GM21825 (cell line): ENCODE measurements around the gene G6PD.
"Not testable (repeated sequence)": the region's sequence is repeated elsewhere in the genome, so short reads cannot be mapped to it uniquely, and the experiment has no call there.

ENCODE experiments used
- ATAC-seq: cut with Tn5 transposase; IDR thresholded peaks from one replicate; pipeline ENCODE4 v1.9.1; 2021; ENCODE audit warnings: mild to moderate bottlenecking, moderate library complexity; ENCODE audit not compliant: unreplicated experiment

The G6PD gene

GRCh38 chrX:154545673-154546274, 872 bp downstream of the G6PD start:
- no peak for ATAC-seq

DNA sequence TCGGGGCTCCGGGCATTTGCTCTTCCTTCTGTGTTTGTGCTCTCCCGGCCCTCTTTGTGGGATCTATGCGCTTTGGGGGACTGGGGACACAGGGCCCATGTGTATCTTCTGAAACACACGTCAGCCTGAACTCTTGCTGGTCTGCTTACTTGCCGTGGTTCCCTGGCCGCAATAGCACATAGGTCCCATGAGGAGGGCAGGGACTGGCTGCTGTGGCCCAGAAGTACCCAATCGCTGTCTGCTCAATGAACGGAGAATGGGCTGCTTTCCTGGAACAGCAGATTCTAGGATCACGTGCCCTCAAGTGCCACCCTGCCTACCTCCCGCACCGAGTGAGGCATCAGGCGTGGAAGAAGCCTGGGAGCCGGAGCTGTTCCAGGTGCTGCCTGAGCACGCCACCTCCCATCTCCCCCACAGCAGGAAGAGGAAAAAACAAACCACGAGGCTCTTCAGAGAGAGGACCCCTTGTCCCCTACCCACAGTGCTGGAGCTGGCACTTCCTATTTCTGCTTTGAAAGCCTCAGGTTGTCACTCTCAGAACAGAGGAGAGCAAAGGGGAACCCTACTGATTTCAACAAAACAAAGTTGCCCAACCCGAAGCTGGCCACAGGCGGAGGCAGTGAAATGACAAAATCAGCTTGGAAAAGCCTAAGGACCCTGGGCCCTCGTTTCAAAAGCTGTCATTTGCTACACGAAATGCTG, 3.8 kb downstream of the G6PD start:
- ATAC-seq = no peak

DNA sequence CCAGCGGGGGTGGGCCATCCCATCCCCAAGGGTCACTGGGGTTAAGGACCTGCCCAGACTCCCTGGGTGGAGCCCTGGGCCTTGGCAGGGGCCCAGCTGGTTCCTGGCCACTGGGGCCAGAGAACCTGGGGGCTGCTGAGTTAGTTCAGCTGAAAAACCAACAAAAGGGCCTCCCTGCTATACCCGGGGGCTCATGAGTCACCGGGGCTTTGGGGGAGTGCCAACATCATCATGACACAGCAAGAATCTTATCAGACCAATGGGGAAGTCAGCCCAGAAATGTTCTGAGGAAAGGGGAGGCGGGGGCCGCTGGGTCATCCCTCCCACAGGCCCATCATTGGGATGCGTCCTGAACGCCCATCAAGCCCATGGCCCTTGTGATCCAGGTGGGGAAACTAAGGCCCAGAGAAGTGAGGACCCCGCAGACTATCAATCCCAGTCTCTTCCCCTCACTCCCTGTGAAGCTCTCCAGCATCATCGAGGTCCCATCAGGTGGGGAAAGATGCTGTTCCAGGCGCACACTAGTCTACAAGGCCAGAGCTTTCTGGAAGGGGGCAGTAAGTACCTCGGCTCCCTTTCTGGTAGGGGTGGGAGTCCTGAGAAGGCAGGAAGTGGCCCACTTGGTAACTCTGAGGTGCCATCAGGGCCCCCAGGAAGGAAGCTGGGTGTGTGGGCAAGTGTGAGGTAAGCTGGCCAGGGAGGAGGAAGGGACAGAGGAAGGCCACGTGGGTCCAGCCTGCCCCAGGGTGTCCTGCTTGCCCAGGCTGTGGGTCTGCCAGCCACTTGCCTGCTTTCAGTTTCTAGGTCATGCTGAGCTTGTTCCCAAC, 4.5 kb downstream of the G6PD start:
- ATAC-seq = no peak

DNA sequence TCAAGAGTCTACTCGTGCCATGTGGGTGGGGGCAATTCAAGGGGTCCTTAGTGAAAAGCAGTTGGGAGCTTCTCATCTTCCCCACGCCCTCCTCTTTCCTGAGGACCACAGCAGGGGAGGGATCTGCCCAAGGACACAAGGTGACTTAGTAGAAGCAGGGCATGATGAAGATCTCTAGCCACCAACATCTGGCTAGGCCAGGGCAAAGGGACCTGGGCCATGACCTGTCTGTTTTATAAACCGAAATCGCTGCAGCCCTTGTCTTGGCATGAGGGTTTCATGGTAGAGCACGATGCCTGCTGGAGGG, 5.1 kb downstream of the G6PD start:
- no peak for ATAC-seq

DNA sequence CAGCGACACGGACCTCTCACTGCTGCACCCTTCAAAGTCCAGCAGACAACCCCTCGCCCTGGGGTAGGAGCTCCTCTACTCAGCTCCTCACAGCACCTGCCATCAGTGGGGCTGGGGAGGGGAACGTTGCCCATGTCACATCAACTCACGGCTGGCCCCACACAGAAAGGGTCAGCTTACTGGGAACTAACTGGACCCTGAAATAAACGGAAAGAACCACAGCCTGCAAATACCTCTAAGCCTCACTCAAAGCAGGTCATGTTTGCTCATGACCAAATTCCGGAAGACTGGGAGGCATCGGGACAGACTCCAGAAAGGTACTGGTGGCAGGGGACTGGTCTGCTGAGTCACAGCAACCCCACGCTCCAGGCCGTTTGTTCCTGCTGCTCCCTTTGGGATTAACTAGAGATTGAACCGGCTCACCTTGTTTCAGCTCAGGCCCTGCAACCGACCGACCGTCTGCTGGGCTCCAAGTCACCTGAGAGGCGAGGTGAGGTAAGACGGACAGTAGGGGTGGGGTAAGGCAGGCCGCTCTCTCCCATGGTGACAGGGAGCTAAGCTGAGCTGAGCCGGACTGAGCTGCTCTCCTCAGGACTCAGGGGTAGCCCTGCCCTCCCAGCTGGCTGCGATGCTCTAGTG, 5.6 kb downstream of the G6PD start:
- no peak for ATAC-seq

DNA sequence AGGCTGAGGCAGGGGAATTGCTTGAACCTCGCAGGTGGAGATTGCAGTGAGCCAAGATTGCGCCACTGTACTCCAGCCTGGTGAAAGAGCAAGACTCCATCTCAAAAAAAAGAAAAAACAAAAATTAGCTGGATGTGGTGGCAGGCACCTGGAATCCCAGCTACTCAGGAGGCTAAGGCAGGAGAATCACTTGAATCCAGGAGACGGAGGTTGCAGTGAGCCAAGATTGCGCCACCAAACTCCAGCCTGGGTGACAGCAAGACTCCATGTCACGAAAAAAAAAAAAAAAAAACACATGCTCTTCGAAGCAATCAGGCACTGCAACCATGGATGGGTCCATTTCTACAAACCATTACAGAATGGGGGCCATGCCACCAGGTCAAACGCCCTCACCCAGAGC, 6.3 kb downstream of the G6PD start:
- not testable (repeated sequence) for ATAC-seq

DNA sequence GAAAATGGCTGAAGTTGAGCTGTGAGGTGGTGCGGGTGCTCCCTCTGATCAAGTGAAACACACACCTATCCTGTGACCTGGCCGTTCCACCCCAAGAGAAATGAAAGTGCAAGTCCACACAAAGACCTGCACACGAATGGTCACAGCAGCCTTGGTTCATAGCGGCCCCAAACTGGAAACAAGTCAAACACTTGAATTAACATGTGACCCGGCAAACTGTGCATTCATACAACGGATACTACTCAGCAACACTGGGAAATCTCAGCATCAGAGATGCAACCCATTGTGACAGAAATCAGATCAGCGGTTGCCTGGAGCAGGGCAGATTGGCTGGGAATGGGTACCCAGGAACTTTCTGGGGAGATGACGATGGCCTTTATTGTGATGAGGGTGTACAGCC, 7.6 kb downstream of the G6PD start:
- no peak for ATAC-seq

DNA sequence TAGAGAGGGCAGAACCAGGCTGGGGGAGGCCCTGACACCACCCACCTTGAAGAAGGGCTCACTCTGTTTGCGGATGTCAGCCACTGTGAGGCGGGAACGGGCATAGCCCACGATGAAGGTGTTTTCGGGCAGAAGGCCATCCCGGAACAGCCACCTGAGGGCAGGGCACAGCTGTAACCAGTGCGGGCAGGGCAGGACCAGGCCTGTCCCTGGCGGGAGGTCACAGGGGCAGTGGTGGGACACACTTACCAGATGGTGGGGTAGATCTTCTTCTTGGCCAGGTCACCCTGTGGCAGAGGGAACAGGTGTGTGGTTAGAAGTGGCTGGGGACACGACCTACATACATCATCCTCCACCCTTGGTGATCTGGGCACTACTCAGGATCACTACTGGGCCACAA, 10.8 kb downstream of the G6PD start:
- ATAC-seq = no peak

DNA sequence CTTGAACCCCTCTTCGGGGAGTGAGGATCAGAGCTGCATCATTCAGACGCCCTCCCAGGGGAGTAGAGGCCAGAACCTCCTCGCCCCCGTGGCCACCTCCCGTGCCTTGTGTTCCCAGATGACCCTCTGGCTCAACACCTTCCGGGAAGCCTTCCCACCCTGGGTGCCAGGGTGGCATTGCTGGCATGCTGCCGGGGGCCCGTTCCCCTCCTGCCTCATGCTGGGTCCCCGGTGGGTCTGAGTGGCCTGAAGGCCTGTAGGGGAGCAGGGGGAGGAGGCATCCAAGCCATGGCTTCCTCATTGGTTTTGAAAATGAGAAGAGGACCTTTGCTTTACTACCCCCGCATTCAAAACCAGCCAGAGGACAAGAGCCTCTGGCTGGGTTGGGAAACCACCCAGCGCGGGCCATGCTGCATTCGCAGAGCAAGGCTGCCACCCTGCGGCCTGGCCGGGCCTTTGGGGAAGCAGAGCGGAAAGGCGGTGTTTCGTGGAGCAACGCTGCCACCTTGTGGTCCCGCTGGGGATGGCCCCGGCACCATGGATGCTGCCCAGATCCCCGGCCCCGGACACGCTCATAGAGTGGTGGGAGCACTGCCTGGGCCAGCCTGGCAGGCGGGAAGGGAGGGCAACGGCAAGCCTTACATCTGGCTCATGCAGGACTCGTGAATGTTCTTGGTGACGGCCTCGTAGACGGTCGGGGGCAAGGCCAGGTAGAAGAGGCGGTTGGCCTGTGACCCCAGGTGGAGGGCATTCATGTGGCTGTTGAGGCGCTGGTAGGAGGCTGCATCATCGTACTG, 11.9 kb downstream of the G6PD start:
- peak; percentile 90 for ATAC-seq

DNA sequence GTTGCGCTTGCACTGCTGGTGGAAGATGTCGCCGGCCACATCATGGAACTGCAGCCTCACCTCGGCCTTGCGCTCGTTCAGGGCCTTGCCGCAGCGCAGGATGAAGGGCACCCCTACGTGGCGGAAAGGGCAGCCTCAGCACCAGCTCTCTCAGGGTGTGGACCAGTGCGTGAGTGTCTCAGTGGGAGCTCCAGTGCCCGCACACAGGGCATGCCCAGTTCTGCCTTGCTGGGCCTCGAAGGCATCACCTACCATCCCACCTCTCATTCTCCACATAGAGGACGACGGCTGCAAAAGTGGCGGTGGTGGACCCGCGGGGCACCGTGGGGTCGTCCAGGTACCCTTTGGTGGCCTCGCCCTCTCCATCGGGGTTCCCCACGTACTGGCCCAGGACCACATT, 14.0 kb downstream of the G6PD start:
- no peak for ATAC-seq

- ATAC-seq = no peak
Observed at GRCh38 chrX:154531626-154532025, 15.0 kb downstream of the G6PD start.

DNA sequence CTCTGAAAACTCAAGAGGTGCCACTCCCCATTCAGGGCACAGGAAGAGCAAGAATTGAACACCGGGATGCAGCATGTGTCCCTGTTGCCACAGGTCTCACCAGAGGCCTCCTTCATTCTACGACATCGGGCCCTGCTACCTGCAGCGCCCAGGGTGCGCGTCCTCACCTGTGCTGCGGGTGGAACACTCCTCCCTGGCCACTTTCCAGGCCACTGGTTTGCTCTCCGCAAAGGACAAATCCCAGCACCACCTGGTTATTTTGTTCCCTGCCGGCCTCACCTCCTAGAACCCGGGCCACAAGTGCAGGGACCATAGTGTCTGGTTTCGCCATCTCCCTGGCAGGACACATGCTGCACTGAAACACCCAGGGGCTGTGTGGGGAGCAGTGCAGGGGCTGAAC, 16.4 kb downstream of the G6PD start:
- no peak for ATAC-seq

- no peak for ATAC-seq
Observed at GRCh38 chrX:154529206-154529612, 17.4 kb downstream of the G6PD start.

GRCh38 chrX:154526901-154527675, 19.6 kb downstream of the G6PD start:
- no peak for ATAC-seq

- no peak for ATAC-seq
Observed at GRCh38 chrX:154525606-154526490, 20.8 kb downstream of the G6PD start.

- no peak for ATAC-seq
Observed at GRCh38 chrX:154519389-154519788, 27.3 kb downstream of the G6PD start.

DNA sequence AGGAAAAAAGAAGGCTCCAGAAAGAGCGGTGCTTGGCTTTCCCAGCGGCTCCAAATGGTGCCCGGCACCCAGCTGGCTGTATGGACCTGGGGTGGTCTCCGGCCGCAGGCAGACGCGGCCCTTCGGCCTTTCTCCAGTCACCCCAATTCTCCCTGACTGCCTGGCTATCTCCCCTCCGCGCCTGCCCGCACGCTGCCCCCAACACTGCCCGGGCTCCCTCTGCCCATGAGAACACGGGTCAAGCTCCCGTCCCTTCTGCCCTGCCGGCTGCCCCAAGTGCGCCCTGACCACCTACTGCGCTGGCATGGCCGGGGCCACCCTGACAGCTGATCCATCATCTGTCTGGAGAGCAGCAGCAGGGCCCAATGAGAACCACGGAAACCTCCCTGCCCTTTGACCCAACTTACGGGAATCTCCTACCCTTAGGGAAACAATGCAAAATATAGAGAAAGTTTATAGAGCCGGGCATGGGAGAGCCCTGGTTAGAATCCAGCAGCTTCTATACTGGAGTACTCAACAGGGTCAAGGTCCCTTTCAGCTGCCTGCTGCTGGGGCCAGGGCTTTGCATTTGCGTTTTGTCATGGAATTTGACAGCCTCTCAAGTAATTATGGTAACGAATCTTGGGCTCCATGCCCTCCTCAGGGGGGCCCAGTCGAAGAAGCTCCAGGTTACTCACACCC, 29.4 kb downstream of the G6PD start:
- no peak for ATAC-seq

- ATAC-seq = no peak
Observed at GRCh38 chrX:154516656-154517100, 30.0 kb downstream of the G6PD start.
